Muscle layer of colon (tissue), 2 donors: Measurements from ENCODE around the gene MCRIP2.
"Not testable (repeated sequence)": the region's sequence is repeated elsewhere in the genome, so short reads cannot be mapped to it uniquely, and the experiment has no call there.

Source experiments
- H3K27ac ChIP-seq: one replicate; pipeline ENCODE4 v1.7.0; 2013; ENCODE audit warnings: low read depth, mild to moderate bottlenecking, low read length, moderate library complexity
- H3K27me3 ChIP-seq, 2 donors: one replicate each; pipeline ENCODE4 v1.7.0; 2013; ENCODE audit warnings: low read length in 2 of 2, mild to moderate bottlenecking in 2 of 2; ENCODE audit not compliant: insufficient read depth in 2 of 2, control insufficient read depth in 1 of 2
- H3K36me3 ChIP-seq: one replicate; pipeline ENCODE4 v1.7.0; 2013; ENCODE audit warnings: mild to moderate bottlenecking, low read length; ENCODE audit not compliant: insufficient read depth
- H3K4me1 ChIP-seq: one replicate; pipeline ENCODE4 v1.7.0; 2013; ENCODE audit warnings: mild to moderate bottlenecking, low read length; ENCODE audit not compliant: insufficient read depth
- H3K4me3 ChIP-seq, 2 donors: one replicate each; pipeline ENCODE4 v1.7.0; 2013; ENCODE audit warnings: low read length in 2 of 2, low read depth in 1 of 2, mild to moderate bottlenecking in 1 of 2, moderate library complexity in 1 of 2
- H3K9ac ChIP-seq: one replicate; pipeline ENCODE4 v1.7.0; 2013; ENCODE audit warnings: low read length
- H3K9me3 ChIP-seq: one replicate; pipeline ENCODE4 v1.7.0; 2013; ENCODE audit warnings: mild to moderate bottlenecking, low read length
- donor health status: abdominal sarcoma.
- donor health status: Adenocarcinoma of cecum.

Gene MCRIP2, protein sequence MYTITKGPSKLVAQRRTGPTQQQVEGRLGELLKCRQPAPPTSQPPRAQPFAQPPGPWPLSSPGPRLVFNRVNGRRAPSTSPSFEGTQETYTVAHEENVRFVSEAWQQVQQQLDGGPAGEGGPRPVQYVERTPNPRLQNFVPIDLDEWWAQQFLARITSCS

DNA sequence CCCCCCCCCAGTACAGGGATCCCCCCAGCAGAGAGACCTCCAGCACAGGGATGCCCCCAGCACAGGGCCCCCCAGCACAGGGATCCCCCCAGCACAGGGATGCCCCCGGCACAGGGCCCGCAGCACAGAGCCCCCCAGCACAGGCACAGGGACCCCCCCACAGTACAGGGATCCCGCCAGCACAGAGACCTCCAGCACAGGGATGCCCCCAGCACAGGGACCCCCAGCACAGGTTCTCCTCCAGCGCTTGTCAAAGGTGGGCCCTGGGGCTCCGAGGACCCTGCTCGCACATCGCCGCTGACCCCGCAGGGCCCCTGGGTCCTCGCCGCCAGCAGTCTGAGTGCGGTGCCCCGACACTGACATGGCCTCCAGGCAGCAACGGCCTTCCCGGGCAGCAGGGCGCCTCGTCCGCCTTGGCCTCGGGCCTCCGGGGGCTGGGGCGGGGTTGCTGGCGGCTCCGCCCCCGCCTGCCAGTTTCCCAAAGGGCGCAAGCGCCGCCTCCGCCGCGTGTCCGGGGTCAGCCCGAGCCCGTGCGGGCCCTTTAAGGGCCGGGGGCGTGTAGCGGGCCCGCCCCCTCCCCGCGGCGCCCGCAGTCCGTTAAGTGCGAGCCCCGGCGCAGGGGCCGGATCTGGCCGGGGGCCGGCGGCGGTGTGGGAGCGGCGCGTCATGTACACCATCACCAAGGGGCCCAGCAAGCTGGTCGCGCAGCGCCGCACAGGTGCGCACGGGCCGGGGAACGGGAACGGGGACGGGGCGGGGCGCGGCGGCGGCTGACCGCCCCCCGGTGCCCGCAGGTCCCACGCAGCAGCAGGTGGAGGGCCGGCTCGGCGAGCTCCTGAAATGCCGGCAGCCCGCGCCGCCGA lies at the start of gene MCRIP2:
Gene MCRIP2 (plus strand): TSS at position 503 of the 863 bp plus-strand sequence. CDS start 164 bp downstream, at position 667.
- H3K36me3 ChIP-seq = no peaks in the 10 kb centered on the region
- H3K27me3 ChIP-seq = no peaks in the 10 kb centered on the region
- H3K4me1 ChIP-seq = peaks cover 9% of the 10 kb centered on the region
- peak within 1 kb of the TSS; percentile 68 to 91 for H3K4me3 ChIP-seq
- H3K27ac ChIP-seq = peak within 1 kb of the TSS; percentile 80
- H3K9me3 ChIP-seq = no peaks in the 10 kb centered on the region
- H3K9ac ChIP-seq = peak within 1 kb of the TSS; percentile 84

DNA sequence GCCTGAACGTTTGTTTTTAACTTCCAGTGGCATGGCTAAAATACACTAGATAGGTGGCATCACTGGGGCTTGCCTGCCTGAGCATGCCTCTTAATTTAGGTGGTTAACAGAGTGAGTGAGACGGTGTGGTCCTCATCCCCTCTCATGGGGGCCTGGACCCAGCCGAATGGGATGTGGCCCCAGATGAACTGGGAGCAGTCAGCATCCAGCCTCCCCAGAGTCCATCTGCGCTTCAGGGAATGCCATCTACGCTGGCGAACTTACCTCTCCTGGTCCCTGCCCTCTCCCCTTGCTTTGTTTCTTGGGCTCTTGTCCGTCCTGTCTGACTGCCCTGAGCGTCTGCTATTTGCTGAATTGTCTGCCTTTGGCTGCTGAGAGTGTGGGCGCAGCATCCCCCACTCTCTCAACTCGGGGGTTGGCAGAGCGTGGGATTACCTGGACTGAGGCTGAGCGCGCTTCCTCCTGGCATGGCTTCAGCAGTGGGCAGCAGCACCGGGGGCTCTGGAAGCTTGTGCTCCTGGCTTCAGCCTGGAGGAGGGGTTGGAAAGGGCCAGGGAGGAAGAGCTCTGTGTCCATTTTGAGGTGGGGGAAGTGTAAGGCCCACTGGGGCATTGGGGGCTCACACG lies 49.6 kb upstream of the MCRIP2 start:
- no peaks in the 10 kb centered on the region for H3K27me3 ChIP-seq
- no peak overlapping the region for H3K4me3 ChIP-seq
- peaks cover 25% of the 10 kb centered on the region for H3K4me1 ChIP-seq
- no peak overlapping the region for H3K27ac ChIP-seq
- no peaks in the 10 kb centered on the region for H3K9me3 ChIP-seq
- H3K36me3 ChIP-seq = no peaks in the 10 kb centered on the region
- H3K9ac ChIP-seq = no peak overlapping the region

DNA sequence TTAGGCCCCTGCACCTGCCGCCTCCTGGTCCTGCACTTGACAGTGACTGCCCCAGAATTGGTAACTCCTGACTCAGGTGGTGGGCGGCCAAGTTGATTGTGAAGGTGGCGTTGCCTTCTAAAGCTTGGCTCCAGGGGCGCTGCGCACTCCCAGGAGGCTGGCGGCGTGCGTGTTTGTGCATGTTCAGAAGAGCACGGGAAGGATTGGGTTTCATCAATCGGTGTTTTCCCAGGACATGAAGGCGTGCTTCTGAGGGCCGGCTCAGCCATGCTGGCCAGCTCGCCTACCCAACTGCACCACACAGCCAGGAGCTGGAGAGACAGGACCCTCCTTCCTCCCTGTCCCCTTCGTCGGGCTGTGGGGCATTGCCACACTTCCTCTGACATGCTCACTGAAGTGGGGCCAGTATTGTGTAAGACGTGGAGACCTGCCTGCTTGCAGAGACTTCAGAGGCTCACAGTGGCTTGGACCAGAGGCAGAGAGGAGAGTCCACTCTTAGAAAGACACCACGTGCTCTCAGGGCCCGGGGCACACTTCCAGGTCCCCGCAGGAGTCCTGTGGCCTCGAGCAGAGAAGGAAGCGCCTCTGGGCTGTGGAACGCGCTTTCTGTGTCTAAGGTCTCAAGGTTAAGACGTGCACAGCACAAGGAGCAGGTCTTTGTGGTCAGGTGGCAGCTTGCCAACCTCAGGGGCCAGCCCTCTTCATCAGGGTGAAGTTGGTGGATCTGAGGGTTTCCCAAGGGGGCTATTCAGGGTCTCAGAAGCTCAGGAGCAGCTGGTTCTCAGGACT lies 48.9 kb upstream of the MCRIP2 start:
- no peak overlapping the region for H3K9ac ChIP-seq
- H3K27ac ChIP-seq = no peak overlapping the region

DNA sequence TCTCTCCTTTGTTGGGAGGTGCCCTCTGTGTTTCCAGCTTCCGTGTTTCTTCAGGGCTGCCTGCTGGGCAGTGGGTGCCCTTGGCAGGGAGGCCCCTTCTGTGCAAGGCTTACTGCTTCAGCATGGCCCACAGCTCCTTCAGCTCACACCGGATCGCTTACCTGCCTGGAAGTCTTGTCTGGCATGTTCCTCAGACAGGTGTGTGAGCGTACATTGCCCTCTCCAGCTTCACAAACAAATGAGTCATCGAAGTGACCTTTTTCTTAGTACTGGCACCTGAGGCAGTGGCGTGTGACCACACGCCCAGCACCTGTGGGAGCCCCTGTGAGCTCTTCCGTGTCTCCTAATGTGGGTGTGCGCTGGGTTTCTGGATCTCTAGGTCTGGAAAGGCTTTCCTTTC lies 48.2 kb upstream of the MCRIP2 start:
- Histone ChIP-seq H3K27ac (no peak overlapping the region), H3K36me3 (no peaks in the 10 kb centered on the region), H3K9ac (no peak overlapping the region), H3K4me1 (peaks cover 11% of the 10 kb centered on the region), H3K27me3 (no peaks in the 10 kb centered on the region), H3K4me3 (no peak overlapping the region), H3K9me3 (no peaks in the 10 kb centered on the region)

More for the DNA sequence above, 48.9 kb upstream of the MCRIP2 start:
- Histone ChIP-seq H3K4me3 (no peak overlapping the region), H3K36me3 (no peaks in the 10 kb centered on the region), H3K27me3 (no peaks in the 10 kb centered on the region), H3K4me1 (peaks cover 18% of the 10 kb centered on the region), H3K9me3 (no peaks in the 10 kb centered on the region)

DNA sequence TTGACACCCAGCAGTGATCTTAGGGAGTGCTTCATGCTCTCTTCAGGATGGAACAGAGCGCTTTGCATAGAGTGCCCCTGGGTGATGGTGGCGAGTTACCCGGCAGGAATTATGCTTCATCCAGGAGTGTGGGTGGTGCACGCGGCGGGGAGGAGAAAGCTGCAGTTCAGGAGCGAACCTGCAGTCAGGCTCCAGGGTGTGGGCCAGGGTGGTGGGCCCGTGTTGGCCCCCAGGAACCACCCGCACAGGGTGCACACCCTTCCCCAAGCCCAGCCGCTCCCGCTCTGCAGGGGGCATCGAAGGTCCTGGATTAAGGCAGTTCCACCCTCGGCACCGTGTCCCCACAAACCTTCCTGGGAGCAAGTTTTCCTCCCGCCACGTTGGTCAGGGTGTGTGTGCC lies 47.8 kb upstream of the MCRIP2 start:
- Histone ChIP-seq H3K27me3 (no peaks in the 10 kb centered on the region), H3K9ac (no peak overlapping the region), H3K36me3 (no peaks in the 10 kb centered on the region), H3K27ac (no peak overlapping the region), H3K4me3 (no peak overlapping the region), H3K4me1 (peaks cover 10% of the 10 kb centered on the region), H3K9me3 (no peaks in the 10 kb centered on the region)

DNA sequence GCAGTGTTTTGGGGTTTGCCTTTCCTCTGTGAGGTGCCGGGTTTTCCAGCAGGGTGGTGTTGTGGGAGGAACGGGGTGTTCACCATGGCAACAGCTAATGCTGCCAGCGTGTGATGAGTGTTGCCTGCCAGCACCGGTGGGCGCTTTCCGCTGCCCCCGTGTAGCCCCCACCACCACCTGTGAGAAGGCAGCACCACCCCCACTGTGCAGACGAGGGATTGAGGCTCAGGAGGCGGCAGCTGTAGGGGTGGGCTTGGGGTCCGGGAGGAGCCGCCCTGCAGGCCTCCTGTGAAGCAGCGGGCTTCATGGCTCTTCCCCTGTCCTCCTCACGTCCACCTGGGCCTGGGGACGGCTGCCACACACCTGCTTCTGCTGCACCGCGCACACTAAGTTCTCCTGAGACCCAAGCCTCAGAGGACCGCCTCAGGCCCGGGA lies 46.5 kb upstream of the MCRIP2 start:
- no peaks in the 10 kb centered on the region for H3K36me3 ChIP-seq
- H3K4me3 ChIP-seq = no peak overlapping the region
- H3K27me3 ChIP-seq = no peaks in the 10 kb centered on the region
- H3K9ac ChIP-seq = no peak overlapping the region
- H3K27ac ChIP-seq = no peak overlapping the region
- no peaks in the 10 kb centered on the region for H3K9me3 ChIP-seq
- H3K4me1 ChIP-seq = peaks cover 10% of the 10 kb centered on the region

DNA sequence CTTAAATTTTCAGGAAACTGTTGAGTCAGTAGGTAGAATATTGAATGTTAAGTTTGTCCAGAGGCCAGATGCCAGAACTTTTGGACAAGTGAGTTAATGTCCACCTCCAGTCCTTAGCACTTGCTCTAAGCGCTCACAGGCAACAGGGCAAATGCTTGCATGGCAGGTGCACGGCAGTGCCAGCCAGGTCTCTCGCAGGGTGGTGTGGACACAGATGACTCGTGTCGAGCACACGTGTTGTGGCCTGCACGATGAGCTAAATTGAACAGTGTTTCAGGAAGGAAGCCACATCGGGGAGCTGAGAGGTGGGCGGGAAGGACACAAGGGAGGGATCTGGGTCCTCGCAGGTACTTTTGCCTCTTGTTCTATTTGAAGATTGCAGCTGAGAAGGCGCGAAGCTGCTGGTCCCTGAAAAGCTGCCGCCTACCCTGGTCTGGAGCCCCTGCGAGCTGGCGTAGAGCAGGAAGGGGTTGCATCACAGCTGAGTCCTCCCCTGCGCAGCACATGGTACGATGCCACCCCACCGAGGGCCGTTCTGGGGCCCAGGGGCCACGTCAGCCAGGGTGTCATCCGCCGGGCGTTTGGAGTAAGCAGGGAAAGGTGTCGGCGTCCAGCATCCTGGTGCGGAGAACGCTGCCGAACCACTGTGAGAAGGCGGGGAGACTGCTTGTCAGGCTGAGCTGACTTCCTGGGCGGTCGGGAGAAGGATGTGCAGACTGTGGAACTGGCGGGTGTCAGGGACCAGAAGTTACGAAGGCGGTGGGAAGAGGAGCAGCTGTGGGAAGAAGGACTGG lies 45.5 kb upstream of the MCRIP2 start:
- Histone ChIP-seq H3K27ac (no peak overlapping the region), H3K9me3 (no peaks in the 10 kb centered on the region), H3K27me3 (no peaks in the 10 kb centered on the region), H3K4me1 (peaks cover 2% of the 10 kb centered on the region), H3K4me3 (no peak overlapping the region), H3K9ac (no peak overlapping the region), H3K36me3 (no peaks in the 10 kb centered on the region)

DNA sequence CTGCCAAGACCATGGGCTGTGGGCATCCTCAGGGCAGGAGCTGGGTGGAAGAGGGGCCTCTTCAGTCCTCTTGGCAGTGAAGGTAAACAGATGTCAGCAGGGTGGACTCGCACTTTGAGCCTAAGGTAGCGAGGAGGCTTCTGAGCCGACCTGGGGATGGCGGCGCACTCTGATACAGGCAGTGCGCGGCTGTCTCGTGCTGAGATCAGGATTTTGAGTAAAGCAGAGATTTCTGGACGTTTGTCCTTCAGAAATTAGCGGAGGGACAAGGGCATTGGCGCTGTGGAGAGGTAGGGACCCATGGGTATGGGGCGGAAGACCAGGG lies 44.9 kb upstream of the MCRIP2 start:
- Histone ChIP-seq H3K27me3 (no peaks in the 10 kb centered on the region), H3K9me3 (no peaks in the 10 kb centered on the region), H3K27ac (no peak overlapping the region), H3K9ac (no peak overlapping the region), H3K4me1 (no peaks in the 10 kb centered on the region), H3K36me3 (no peaks in the 10 kb centered on the region), H3K4me3 (no peak overlapping the region)

DNA sequence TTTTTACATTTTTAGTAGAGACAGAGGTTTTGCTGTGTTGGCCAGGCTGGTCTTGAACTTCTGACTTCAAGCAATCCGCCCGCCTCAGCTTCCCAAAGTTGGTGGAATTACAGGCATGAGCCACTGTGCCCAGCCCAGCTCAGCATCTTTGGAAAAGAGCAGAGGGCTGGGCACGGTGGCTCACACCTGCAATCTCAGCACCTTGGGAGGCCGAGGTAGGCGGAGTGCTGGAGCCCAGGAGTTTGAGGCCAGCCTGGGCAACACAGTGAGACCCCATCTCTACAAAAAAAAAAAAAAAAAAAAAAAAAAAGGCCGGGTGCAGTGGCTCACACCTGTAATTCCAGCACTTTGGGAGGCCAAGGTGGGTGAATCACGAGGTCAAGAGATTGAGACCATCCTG lies 44.0 kb upstream of the MCRIP2 start:
- not testable (repeated sequence) for H3K4me3 ChIP-seq, H3K36me3 ChIP-seq, H3K9me3 ChIP-seq, H3K27me3 ChIP-seq, H3K27ac ChIP-seq, H3K4me1 ChIP-seq, H3K9ac ChIP-seq

DNA sequence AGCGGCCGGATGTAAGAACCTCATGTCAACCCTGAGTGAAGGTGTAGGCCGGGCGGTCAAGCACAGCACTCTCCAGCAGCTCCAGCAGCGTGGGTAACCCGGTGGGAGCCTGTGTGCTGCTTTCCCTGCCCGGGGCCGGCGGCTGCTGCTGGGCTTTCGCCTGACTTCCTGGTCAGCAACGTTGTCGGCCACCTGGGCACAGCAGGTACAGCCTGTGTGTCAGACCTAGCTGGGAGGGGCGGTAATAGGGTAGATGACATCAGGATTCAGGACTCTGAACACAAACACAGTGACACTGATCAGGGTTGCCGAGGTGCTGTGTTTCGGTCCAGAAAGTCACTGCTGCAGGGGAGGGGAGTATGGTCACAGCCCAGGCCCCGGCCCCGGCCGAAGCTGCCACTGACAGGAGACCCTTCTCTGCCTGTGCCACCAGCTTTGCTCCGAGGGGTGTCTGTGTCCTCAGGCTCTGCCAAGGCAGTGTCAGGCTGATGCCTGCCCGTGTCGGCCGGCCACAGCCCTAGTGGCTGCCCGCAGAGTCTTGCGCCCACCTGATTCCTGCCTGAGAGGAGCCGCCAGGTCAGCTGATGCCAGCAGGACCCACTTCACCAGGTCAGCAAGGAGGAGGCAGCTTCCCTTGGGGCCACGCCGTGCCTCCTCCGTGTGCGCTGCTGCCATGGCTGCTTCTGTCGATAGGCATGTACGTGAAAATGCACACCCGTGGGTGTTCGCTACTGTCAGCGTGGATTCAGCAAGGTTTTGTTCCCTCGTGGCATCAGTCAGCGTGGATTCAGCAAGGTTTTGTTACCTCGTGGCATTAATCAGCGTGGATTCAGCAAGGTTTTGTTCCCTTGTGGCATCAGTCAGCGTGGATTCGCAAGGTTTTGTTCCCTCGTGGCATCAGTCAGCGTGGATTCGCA lies 42.5 kb upstream of the MCRIP2 start:
- Histone ChIP-seq H3K27ac (no peak overlapping the region), H3K36me3 (no peaks in the 10 kb centered on the region), H3K4me3 (no peak overlapping the region), H3K4me1 (no peaks in the 10 kb centered on the region), H3K9ac (no peak overlapping the region), H3K27me3 (no peaks in the 10 kb centered on the region), H3K9me3 (no peaks in the 10 kb centered on the region)
